SU-DHL-6 (cell line): ENCODE results near the gene HTR4.
"Not testable (repeated sequence)": the region's sequence is repeated elsewhere in the genome, so short reads cannot be mapped to it uniquely, and the experiment has no call there.

Experiments
- CTCF ChIP-seq: fragments of 200-600 bp; sonication (generic); IDR thresholded peaks from one replicate; pipeline ENCODE4 v1.5.1; 2017; ENCODE audit warnings: antibody characterized with exemption, mild to moderate bottlenecking, low read length, moderate library complexity; ENCODE audit not compliant: insufficient read depth, poor library complexity, severe bottlenecking
- EZH2phosphoT487 ChIP-seq: fragments of 200-600 bp; sonication (generic), shearing (Covaris generic); conservative IDR thresholded peaks from 2 replicates; pipeline ENCODE4 v1.6.1; 2018; ENCODE audit warnings: mild to moderate bottlenecking, antibody characterized with exemption, low read length, moderate library complexity, mixed read lengths

- not testable (repeated sequence) for TF ChIP-seq CTCF, EZH2phosphoT487
These were observed 124.9 kb downstream of the HTR4 start for GRCh38 chr5:148529450-148529849.
